Smooth muscle cell of the brain vasculature (primary cell): ENCODE data around the gene SREBF2.

Experiments
- DNase-seq: peaks from one replicate; pipeline ENCODE4 v3.0.0-alpha.2; 2012; ENCODE audit warnings: low read depth, low spot score

SREBF2 gene

GRCh38 chr22:41920271-41920976, 87.5 kb downstream of the SREBF2 start:
- DNase-seq = no peak

DNA sequence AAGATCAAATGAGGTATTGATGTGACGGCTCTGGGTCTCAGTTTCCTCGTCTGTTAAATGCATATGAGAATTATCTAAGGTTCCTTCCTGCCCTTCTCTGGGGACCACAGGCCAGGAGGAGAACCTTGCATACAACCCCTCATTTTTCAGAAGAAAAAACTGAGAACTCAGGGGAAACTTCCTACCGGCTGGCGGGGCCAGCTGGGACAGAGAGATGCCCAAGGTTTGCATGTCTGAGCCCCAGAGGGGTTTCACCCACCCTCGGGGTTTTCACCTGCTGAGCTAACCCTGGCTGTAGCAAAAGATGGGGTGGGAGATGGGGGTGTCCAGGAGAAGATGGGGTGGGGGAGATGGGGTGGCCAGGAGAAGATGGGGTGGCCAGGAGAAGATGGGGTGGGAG, 89.4 kb downstream of the SREBF2 start:
- DNase-seq = no peak

DNA sequence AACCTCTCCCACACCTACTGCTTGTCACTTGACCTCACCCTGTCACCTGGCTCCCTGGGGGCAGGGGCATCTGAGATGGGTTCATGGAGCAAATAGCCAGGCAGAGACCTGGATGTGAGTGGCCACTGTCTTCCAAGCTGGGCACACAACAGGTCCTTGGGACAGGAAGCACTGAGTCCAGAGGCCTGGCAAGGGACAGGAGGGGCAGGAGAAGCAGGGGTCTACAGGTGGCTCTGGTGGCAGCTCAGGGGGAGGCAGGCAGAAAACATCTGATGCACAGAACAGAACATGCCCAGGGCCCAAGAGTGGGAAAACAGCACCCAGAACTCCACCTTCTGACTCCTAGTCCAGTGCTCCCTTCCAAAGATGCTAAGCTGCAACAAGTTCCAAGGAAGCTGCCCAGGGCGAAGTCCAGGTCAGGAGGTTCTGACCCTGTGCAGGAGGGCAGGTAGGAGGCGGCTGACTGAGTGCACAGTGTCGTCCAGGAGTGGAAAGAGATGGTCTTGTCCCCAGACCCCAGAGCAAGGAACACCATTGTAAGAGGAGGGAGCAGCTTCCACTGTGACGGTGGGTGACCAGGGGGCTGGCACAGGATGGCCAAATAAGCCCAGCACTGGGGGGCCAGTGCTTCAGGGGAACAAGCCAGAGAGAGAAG, 90.2 kb downstream of the SREBF2 start:
- DNase-seq = no peak

DNA sequence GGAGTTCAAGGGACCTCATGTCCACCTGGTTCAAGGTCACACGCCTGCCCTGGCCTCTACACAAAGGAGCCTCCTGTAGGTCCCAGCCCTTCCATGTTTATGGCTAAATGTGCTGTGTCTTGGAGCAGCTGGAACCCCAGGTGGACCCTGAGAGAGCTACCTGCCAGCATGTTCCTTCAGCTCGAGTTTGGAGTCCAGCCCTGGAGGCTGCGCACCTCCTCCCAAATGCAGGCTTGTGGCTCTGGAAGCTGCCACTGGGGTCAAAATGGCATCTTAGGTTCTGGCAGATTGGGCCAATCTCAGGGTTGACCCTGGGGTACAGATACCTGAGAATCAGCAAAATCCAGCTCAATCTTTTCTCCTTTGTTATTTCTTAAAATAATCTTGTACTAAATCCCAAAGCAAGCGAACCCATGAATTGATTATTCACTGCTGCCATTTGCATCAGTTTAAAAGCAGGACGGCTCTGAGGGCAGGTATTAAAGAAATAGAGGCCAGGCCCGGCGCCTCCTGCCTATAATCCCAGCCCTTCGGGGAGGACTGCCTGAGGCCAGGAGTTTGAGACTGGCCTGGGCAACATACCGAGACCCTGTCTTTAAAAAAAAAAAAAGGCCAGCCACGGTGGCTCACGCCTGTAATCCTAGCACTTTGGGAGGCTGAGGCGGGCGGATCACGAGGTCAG, 90.8 kb downstream of the SREBF2 start:
- DNase-seq = no peak

DNA sequence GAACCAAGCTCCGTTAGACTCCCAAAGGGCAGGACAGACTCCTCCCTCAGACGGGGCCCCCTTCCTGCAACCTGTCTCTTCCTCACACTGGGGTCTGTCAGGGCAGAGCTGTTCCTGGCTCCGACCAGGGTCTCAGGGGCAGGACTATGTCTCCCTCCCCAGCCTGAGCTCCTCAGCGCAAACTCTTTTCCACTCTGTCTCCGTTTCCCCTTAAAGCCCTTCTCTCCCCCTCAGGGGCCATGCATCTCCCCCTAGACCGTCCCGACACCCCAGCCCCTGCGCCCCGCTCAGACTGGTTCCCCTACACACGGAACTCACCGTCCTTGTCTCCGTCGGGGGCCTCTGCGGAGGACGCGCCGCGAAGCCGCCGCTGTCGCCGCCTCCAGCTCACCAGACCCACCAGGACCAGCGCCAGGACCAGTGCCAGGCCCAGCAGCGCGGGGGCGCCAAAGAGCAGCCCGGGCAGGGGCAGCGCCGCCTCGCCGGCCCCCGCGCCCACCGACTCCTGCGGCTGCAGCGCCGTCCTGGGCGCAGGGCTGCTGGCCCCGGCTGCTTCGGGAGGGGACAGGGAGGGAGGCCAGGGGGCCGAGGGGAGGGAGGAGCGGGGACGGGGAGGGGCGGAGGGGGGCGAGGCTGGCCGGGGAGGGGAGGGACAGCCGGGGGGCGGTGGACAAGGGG, 93.0 kb downstream of the SREBF2 start:
- no peak for DNase-seq

- no peak for DNase-seq
Measured at GRCh38 chr22:41927813-41928212, 94.9 kb downstream of the SREBF2 start.

DNA sequence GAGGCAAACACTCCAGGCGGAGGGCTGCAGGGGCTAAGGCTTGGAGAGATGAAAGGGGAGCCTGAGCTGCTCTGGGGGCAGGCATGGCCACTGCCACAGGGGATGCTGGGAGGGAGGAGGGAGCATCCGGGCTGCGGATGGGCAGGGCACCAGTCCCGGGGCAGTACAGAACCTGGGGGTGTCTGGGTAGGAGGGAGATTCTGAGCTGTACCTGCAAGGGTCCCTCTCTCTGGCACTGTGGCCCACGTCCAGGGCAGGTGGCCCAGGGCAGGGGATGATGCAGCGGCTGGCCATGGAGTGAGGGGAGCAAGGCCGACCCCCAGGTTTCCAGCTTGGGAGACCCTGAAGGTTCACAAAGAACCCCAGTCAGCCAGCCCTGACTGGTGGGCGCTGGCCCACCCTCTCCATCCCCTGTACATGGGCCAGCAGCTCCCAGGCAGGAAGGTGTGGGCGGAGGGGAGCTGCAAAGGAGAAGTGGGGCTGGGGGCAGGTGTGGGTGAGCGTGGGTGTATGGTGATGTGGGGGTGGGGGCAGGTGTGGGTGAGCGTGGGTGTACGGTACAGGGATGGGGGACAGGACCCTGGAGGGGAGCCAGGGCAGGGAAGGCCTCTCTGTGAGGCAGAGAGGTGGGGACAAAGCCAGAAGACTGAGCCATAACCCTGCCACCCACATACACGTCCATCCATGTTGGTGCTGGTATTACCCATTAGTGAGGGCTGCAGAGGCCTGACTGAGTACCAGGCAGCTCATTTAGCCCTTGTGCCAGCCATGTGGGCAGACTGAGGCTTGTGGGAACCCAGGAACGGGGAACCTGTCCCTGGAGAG, 95.9 kb downstream of the SREBF2 start:
- DNase-seq = no peak

- DNase-seq = no peak
Measured at GRCh38 chr22:41929418-41929810, 96.5 kb downstream of the SREBF2 start.

GRCh38 chr22:41931701-41932269, 98.9 kb downstream of the SREBF2 start:
- DNase-seq = no peak

DNA sequence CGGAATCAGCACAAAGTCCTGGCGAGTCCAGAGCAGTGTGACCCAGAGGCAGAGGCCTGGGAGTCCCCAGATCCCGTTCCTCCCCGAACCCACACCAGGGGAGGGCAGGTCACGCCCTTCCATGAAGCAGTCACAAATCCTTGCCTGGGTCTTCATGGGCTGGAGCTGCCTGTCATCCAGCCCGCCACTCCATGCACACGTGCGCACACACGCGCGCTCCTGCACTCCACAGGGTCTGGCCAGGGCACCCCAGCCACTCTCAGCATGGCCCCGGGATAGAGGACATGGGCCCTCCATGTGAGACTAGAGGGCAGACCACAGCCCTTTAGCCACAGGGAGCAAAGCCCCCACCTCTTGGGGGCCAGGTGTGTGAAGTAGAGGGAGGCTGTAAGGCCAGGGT, 99.4 kb downstream of the SREBF2 start:
- DNase-seq = no peak

DNA sequence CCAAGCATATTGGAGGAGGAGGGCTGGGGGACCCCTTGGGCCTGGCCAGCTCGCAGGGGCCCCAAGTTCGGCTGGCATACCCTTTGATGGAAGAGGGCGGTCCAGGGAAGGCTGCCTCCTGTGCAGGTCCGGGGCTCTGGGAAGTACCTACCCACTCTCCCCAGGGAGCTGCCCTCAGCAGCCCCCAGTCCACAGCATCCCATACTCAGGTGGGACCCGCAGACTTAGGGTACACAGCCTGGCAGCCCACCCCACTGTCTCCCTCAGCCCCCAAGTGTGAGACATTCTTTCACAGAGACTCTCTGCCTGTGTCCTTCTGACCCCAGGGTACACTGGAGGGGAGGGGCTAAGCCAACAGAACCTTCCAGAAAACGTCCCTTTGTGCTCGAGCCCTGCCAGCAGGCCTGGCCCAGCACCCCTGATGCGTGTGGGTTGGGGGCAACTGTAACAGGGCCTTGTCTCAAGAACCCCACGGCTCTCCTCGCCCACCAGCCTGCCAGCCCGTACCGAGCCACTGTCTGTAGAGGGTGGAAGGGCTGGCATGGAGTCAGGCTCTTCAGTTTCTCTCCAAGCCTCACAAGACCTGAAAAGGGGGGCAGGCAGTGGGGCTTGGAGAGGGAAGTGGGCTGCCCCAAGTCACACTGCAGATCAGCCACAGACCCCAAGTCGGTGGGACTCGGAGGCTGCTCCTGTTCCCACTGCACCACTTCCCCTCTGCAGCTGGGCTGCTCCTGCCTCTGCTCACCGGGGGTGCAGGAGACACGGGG, 100.7 kb downstream of the SREBF2 start:
- no peak for DNase-seq

DNA sequence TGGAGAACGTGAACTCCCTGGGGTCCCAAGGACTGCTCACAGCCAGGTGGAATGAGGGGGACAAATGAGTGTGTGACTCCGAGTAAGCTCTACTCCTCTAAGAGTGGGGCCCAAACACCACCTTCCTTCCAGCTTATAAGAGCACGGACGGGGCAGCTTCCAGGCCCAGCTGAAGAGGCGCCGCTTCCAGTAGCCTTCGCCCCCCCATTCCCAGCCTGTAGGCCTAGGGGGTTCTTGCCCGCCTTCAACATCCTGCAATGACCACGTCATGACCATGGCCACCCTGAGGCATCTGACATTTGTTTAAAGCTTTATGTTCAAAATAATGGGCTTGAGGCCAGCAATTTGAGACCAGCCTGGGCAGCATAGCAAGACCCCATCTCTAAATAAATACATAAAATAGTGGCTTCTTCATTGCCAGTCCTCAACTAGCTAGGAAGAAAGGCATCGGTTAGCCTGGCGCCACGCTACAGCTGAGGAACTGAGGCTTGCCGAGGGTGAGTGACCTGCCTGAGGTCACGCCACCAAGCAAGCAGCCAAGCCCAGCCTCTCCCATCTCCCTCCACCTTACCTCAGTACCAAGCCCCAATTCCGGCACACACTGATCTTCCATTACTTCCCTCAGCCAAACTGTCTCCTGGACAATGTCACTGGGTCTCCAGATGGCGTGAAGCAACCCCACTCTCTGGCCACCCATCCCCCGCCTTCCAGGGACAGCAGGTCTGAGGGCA, 101.5 kb downstream of the SREBF2 start:
- DNase-seq = no peak

DNA sequence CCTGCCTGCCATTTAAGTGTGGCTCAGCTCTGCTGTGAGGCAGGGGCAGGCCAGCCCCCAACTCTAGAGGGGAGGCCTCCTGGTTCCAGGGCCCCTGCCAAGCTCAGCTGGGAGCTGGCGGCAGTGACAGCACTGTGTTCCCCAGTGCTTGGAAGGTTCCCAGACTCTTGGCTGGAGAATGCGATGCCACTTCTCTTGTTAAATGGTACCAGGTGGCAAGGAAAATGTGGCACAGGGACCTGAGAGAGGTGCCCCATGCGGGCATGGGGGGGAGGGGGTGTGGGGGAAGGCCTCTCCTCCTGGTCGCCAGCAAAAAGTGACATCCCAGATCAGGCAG, 102.1 kb downstream of the SREBF2 start:
- no peak for DNase-seq

DNA sequence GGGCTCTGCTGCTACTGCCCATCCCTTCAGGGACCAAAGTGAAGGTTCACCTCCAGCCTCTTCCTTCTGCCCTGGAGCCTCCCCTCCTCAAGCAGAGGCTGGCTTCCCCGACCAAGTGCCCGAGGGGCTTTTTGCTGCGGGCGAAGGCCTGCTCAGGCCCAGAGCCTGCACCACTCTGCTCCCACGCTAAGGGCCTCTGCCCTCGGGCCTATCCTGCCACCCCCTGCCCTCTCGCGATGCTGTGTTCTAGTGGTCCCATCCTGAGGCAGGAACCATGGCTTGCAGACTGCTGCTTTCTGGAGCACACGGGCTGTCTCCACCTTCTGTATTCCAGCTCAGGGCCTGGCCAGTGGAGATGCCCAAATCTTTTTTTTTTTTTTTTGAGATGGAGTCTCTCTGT, 102.6 kb downstream of the SREBF2 start:
- DNase-seq = no peak

DNA sequence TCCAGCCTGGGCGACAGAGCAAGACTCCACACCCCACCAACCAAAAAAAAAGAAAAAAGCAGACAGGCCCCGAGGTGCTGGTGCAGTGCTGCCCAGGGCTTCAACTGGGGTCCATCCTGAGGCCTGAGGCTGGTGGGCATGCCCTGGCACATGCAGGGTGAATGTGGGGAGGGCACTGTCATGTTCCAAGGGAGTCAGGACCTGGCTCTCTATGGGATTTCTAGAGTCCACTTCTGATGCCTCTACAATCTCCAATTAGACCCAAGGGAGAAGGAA, 103.9 kb downstream of the SREBF2 start:
- no peak for DNase-seq

DNA sequence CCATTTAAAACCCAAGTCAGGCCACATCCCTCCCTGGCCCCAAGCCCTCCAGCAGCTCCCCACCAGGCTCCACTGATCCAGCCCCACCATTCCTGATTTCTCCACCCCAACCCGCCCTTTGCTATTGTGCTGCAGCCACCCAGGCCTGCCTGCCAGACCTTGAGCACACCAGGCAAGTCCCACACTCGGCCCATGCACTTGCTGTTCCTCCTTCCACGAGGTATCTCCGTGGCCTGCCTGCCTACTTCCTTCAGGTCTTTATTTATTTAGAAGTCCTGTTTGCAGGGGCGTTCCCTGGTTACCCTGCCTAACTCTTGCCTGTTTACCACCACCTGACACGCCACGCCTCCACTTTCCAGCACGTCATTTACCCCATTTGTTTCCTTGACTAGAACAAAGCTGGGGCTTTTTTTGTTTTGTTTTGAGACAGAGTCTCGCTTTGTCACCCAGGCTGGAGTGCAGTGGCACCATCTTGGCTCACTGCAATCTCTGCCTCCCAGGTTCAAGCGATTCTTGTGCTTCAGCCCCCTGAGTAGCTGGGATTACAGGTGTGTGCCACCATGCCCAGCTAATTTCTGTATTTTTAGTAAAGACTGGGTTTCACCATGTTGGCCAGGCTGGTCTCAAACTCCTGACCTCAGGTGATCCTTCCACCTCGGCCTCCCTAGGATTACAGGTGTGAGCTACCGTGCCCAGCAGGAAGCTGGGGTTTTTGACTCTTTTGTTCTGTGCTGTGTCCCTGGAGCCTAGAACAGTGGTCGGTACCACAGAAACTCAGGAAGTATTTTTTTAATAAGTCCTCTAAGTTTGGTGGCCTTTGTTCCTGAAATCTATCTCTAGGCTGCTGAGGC, 107.3 kb downstream of the SREBF2 start:
- DNase-seq = no peak

GRCh38 chr22:41940832-41941765, 108.2 kb downstream of the SREBF2 start:
- DNase-seq = no peak

DNA sequence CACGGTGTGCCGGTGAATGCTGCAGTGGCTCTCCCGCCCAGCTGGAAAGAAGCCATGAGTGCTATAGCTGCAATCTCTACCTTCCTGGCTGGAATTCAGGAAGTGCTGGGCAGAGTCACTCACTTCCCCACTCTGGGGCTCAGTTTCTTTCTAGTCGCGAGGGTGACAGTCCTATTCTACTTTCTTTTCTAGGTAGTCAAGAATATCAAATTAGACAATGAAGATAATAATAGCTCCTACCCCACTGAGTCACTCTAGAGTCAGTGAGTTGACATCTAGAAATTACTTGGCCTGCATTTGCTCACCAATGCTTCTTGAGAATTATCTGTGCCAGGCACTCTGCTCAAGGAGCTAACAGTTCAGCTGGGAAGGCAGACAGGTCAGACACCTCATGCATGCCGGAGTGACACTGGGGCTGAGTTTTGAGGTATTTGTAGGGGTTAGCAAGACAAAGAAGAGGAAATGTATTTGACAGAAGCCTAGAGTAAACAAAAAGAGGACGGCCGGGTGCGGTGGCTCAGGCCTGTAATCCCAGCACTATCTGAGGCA, 110.8 kb downstream of the SREBF2 start:
- no peak for DNase-seq
